A673 (cell line): Measurements from ENCODE around the gene NBAS.

ENCODE experiments used
- CTCF ChIP-seq: fragments of 300-800, 200-600 bp; sonication (generic); conservative IDR thresholded peaks from 2 replicates; pipeline ENCODE4 v1.5.1; 2017; ENCODE audit warnings: low read depth, mild to moderate bottlenecking, antibody characterized with exemption, low read length, moderate library complexity, mixed read lengths
- EZH2 ChIP-seq: fragments of 200-600 bp; sonication (generic); IDR thresholded peaks from 2 replicates; pipeline ENCODE4 v1.6.1; 2017; ENCODE audit warnings: borderline replicate concordance, low read depth, mild to moderate bottlenecking, mixed read lengths, antibody characterized with exemption, low read length; ENCODE audit not compliant: poor library complexity, severe bottlenecking

DNA sequence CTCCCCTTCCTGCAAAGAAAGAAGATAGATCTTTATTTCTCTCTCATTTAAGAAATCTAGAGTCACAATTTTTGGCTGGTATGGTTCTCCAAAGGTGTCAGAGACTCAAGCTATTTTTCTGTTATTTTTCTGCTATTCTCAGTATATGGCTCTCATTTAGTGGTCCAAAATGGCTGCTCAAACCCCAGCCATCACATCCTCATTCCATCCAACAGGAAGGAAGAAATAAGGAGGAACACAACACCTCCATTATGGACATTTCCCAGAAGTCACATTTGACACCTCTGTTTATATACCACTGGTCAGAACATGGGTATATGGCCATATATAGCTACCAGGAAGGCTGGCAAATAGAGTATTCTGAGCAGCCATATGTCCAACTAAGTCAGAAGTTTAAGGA, 23.2 kb upstream of the NBAS start:
- no peak for TF ChIP-seq EZH2
- TF ChIP-seq CTCF: no peak
